ENCODE measurements around the gene PHF12.
"Not testable (repeated sequence)": the region's sequence is repeated elsewhere in the genome, so short reads cannot be mapped to it uniquely, and the experiment has no call there.

The PHF12 gene

GRCh38 chr17:28885951-28886350, 65.4 kb downstream of the PHF12 start:
- Histone ChIP-seq H3K4me1 (ENCODE audit: control insufficient read depth, insufficient read depth, low read length) (peaks cover 3% of the 10 kb centered on the region), H3K27me3 (replicated peaks; ENCODE audit: control insufficient read depth, insufficient read depth, low read length) (no peaks in the 10 kb centered on the region), H3K4me3 (ENCODE audit: low read length) (no peak overlapping the region), H3K9ac (ENCODE audit: low read length) (no peak overlapping the region), H3K9me3 (ENCODE audit: control insufficient read depth, low read length) (no peaks in the 10 kb centered on the region), H3K36me3 (ENCODE audit: control insufficient read depth, insufficient read depth, low read length, severe bottlenecking) (peaks cover 42% of the 10 kb centered on the region)
- no peak for DNase-seq (ENCODE audit: low read depth)

GRCh38 chr17:28885363-28885762, 66.0 kb downstream of the PHF12 start:
- Histone ChIP-seq H3K4me3 (ENCODE audit: low read length) (no peak overlapping the region), H3K9me3 (ENCODE audit: control insufficient read depth, low read length) (no peaks in the 10 kb centered on the region), H3K27me3 (replicated peaks; ENCODE audit: control insufficient read depth, insufficient read depth, low read length) (no peaks in the 10 kb centered on the region), H3K4me1 (ENCODE audit: control insufficient read depth, insufficient read depth, low read length) (peaks cover 3% of the 10 kb centered on the region), H3K36me3 (ENCODE audit: control insufficient read depth, insufficient read depth, low read length, severe bottlenecking) (peaks cover 48% of the 10 kb centered on the region), H3K9ac (ENCODE audit: low read length) (no peak overlapping the region)
- DNase-seq (ENCODE audit: low read depth), result no peak

- Histone ChIP-seq H3K27me3 (replicated peaks; ENCODE audit: control insufficient read depth, insufficient read depth, low read length) (no peaks in the 10 kb centered on the region), H3K36me3 (ENCODE audit: control insufficient read depth, insufficient read depth, low read length, severe bottlenecking) (peaks cover 60% of the 10 kb centered on the region), H3K9me3 (ENCODE audit: control insufficient read depth, low read length) (no peaks in the 10 kb centered on the region), H3K4me1 (ENCODE audit: control insufficient read depth, insufficient read depth, low read length) (no peaks in the 10 kb centered on the region), H3K9ac (ENCODE audit: low read length) (no peak overlapping the region), H3K4me3 (ENCODE audit: low read length) (no peak overlapping the region)
- no peak for DNase-seq (ENCODE audit: low read depth)
These were observed 67.2 kb downstream of the PHF12 start for GRCh38 chr17:28883967-28884702.

DNA sequence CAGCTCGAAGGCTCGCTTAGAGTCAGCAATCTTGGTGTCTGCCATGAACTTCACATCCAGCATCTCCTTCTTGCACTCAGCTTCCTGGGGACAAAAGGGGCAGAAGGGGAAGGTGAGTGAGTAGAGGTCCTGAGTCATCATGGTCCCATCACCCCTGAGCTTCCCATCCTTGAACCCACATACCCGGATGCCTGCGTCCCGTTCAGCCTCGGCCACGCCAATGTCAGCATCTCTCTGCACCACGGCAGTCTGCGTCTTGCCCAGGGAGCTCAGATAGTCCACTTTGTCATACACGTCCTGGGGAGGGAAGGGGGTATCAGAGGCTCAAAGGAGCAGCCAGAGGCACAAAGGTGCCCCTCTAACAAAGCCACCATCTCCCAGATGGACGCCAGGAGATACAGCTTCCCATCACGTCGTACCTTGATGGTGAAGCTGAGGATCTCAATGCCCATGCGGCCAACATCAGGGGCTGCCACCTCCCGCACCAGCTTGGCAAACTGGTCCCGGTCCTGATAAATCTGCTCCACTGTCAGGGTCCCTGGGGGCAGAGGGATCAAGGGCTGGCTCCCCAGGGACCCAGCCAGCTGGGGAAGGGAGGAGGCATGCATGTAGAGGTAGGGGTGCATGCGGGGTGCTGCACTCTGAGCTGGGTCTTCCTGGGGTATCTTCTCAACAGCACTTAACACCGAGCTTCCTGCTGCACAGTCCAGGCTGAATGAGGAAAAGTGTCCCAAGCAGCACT, 69.0 kb downstream of the PHF12 start:
- DNase-seq (ENCODE audit: low read depth), result no peak
- Histone ChIP-seq H3K4me1 (ENCODE audit: control insufficient read depth, insufficient read depth, low read length) (no peaks in the 10 kb centered on the region), H3K36me3 (ENCODE audit: control insufficient read depth, insufficient read depth, low read length, severe bottlenecking) (peaks cover 71% of the 10 kb centered on the region), H3K4me3 (ENCODE audit: low read length) (no peak overlapping the region), H3K27me3 (replicated peaks; ENCODE audit: control insufficient read depth, insufficient read depth, low read length) (no peaks in the 10 kb centered on the region), H3K9me3 (ENCODE audit: control insufficient read depth, low read length) (no peaks in the 10 kb centered on the region), H3K9ac (ENCODE audit: low read length) (no peak overlapping the region)

DNA sequence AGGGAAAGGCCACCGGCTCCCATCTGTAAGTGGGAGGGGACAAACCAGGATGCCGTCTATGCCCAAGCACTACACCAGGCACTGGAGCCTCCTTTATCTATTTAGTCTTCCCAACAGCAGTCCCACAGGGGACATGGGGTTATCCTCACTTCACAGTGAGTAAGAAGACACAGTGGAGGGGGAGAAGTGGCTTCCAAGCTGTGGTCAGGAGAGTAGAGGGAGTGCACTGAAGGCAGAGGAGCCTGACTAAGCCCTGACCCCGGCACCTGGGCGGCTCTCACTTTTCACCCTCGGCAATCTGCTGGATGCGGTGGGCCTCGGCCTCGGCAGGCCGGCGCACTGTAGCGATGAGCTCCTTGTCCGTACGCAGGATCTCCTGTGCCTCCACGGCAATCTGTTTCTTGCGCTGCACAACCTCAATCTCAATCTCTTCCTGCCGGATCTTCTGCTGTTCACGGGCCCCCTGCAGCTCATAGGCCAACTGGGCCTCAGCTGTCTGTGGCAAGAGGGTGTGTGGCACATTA, 69.7 kb downstream of the PHF12 start:
- DNase-seq (ENCODE audit: low read depth), result no peak
- H3K36me3 ChIP-seq (ENCODE audit: control insufficient read depth, insufficient read depth, low read length, severe bottlenecking), result peaks cover 71% of the 10 kb centered on the region

GRCh38 chr17:28880572-28880945, 70.8 kb downstream of the PHF12 start:
- no peak overlapping the region for H3K9ac ChIP-seq (ENCODE audit: low read length)
- DNase-seq (ENCODE audit: low read depth), result no peak
- peaks cover 69% of the 10 kb centered on the region for H3K36me3 ChIP-seq (ENCODE audit: control insufficient read depth, insufficient read depth, low read length, severe bottlenecking)
- H3K27me3 ChIP-seq (replicated peaks; ENCODE audit: control insufficient read depth, insufficient read depth, low read length), result no peaks in the 10 kb centered on the region
- H3K4me3 ChIP-seq (ENCODE audit: low read length), result no peak overlapping the region
- H3K9me3 ChIP-seq (ENCODE audit: control insufficient read depth, low read length), result no peaks in the 10 kb centered on the region
- H3K4me1 ChIP-seq (ENCODE audit: control insufficient read depth, insufficient read depth, low read length), result no peaks in the 10 kb centered on the region

More for the DNA sequence above, 69.7 kb downstream of the PHF12 start:
- no peaks in the 10 kb centered on the region for H3K4me1 ChIP-seq (ENCODE audit: control insufficient read depth, insufficient read depth, low read length)
- H3K27me3 ChIP-seq (replicated peaks; ENCODE audit: control insufficient read depth, insufficient read depth, low read length), result no peaks in the 10 kb centered on the region
- H3K4me3 ChIP-seq (ENCODE audit: low read length), result no peak overlapping the region
- H3K9ac ChIP-seq (ENCODE audit: low read length), result no peak overlapping the region
- H3K9me3 ChIP-seq (ENCODE audit: control insufficient read depth, low read length), result no peaks in the 10 kb centered on the region

GRCh38 chr17:28879886-28880571, 71.3 kb downstream of the PHF12 start:
- Histone ChIP-seq H3K27me3 (replicated peaks; ENCODE audit: control insufficient read depth, insufficient read depth, low read length) (no peaks in the 10 kb centered on the region), H3K4me1 (ENCODE audit: control insufficient read depth, insufficient read depth, low read length) (no peaks in the 10 kb centered on the region), H3K36me3 (ENCODE audit: control insufficient read depth, insufficient read depth, low read length, severe bottlenecking) (peaks cover 64% of the 10 kb centered on the region), H3K9me3 (ENCODE audit: control insufficient read depth, low read length) (no peaks in the 10 kb centered on the region), H3K4me3 (ENCODE audit: low read length) (no peak overlapping the region), H3K9ac (ENCODE audit: low read length) (no peak overlapping the region)
- no peak for DNase-seq (ENCODE audit: low read depth)

- DNase-seq (ENCODE audit: low read depth), result peak; percentile 48
- Histone ChIP-seq H3K9ac (ENCODE audit: low read length) (no peak overlapping the region), H3K9me3 (ENCODE audit: control insufficient read depth, low read length) (no peaks in the 10 kb centered on the region), H3K27me3 (replicated peaks; ENCODE audit: control insufficient read depth, insufficient read depth, low read length) (no peaks in the 10 kb centered on the region), H3K36me3 (ENCODE audit: control insufficient read depth, insufficient read depth, low read length, severe bottlenecking) (peaks cover 56% of the 10 kb centered on the region), H3K4me3 (ENCODE audit: low read length) (no peak overlapping the region), H3K4me1 (ENCODE audit: control insufficient read depth, insufficient read depth, low read length) (no peaks in the 10 kb centered on the region)
These were observed 72.3 kb downstream of the PHF12 start for GRCh38 chr17:28878981-28879380.

GRCh38 chr17:28878158-28878910, 73.0 kb downstream of the PHF12 start:
- Histone ChIP-seq H3K9ac (ENCODE audit: low read length) (no peak overlapping the region), H3K4me1 (ENCODE audit: control insufficient read depth, insufficient read depth, low read length) (no peaks in the 10 kb centered on the region), H3K36me3 (ENCODE audit: control insufficient read depth, insufficient read depth, low read length, severe bottlenecking) (peaks cover 53% of the 10 kb centered on the region), H3K27me3 (replicated peaks; ENCODE audit: control insufficient read depth, insufficient read depth, low read length) (no peaks in the 10 kb centered on the region), H3K9me3 (ENCODE audit: control insufficient read depth, low read length) (no peaks in the 10 kb centered on the region), H3K4me3 (ENCODE audit: low read length) (no peak overlapping the region)
- no peak for DNase-seq (ENCODE audit: low read depth)

GRCh38 chr17:28877150-28877711, 74.1 kb downstream of the PHF12 start:
- H3K36me3 ChIP-seq (ENCODE audit: control insufficient read depth, insufficient read depth, low read length, severe bottlenecking), result peaks cover 42% of the 10 kb centered on the region
- not testable (repeated sequence) for H3K27me3 ChIP-seq (replicated peaks; ENCODE audit: control insufficient read depth, insufficient read depth, low read length); DNase-seq (ENCODE audit: low read depth); H3K4me1 ChIP-seq (ENCODE audit: control insufficient read depth, insufficient read depth, low read length); H3K9ac ChIP-seq (ENCODE audit: low read length); H3K9me3 ChIP-seq (ENCODE audit: control insufficient read depth, low read length); H3K4me3 ChIP-seq (ENCODE audit: low read length)
